Neuron (in vitro differentiated cells): ENCODE data around the gene C12orf76.
"Not testable (repeated sequence)": the region's sequence is repeated elsewhere in the genome, so short reads cannot be mapped to it uniquely, and the experiment has no call there.

ENCODE experiments used
- H2AFZ ChIP-seq: one replicate; pipeline ENCODE4 v1.6.1; 2013; ENCODE audit warnings: low read depth, mild to moderate bottlenecking, inconsistent platforms, low read length, moderate library complexity
- H3K27me3 ChIP-seq: one replicate; pipeline ENCODE4 v1.6.1; 2013; ENCODE audit warnings: low read length; ENCODE audit not compliant: insufficient read depth
- H3K36me3 ChIP-seq: one replicate; pipeline ENCODE4 v1.6.1; 2013; ENCODE audit warnings: low read length; ENCODE audit not compliant: insufficient read depth
- H3K4me1 ChIP-seq: one replicate; pipeline ENCODE4 v1.6.1; 2013; ENCODE audit warnings: low read length; ENCODE audit not compliant: insufficient read depth
- H3K4me3 ChIP-seq: 2 replicates; pipeline ENCODE4 v1.5.1; 2013; ENCODE audit warnings: mild to moderate bottlenecking, low read length, moderate library complexity
- H3K9me3 ChIP-seq: one replicate; pipeline ENCODE4 v1.6.1; 2013; ENCODE audit warnings: low read length

Gene C12orf76

DNA sequence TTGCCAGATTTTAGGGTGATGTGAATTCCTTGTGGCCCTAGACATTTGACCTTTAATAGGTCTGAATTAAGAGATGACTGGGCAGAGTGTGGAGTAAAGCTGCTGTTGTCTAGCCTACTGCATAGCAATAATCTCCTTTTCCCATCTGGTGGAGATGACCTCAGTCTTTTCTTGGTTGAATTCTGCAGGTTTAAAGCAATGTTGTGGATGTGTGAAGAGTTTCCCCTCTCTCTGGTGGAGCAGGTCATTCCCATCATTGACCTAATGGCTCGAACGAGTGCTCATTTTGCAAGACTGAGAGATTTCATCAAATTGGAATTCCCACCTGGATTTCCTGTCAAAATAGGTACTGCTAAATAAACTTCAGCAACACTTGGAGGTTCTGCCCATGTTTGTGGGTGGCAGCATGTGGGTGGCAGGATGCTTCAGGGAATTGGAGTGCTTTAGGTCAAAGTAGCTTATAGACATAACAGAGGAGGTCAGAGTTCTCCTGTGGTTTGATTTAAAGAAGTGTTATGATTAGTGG, 19.0 kb downstream of the C12orf76 start:
- Histone ChIP-seq H3K36me3 (peaks cover 58% of the 10 kb centered on the region), H3K27me3 (no peaks in the 10 kb centered on the region)

GRCh38 chr12:110028323-110028722, 20.0 kb downstream of the C12orf76 start:
- Histone ChIP-seq H3K9me3 (no peaks in the 10 kb centered on the region), H3K27me3 (no peaks in the 10 kb centered on the region), H3K4me3 (no peak overlapping the region), H3K36me3 (peaks cover 51% of the 10 kb centered on the region), H2AFZ (no peak overlapping the region), H3K4me1 (peaks cover 3% of the 10 kb centered on the region)

More for the DNA sequence above, 19.0 kb downstream of the C12orf76 start:
- Histone ChIP-seq H3K9me3 (no peaks in the 10 kb centered on the region), H3K4me3 (no peak overlapping the region), H2AFZ (no peak overlapping the region), H3K4me1 (no peaks in the 10 kb centered on the region)

- no peak overlapping the region for H2AFZ ChIP-seq
- H3K4me1 ChIP-seq, result peaks cover 5% of the 10 kb centered on the region
- H3K36me3 ChIP-seq, result peaks cover 61% of the 10 kb centered on the region
- no peaks in the 10 kb centered on the region for H3K9me3 ChIP-seq
- no peak overlapping the region for H3K4me3 ChIP-seq
- H3K27me3 ChIP-seq, result no peaks in the 10 kb centered on the region
Measured at GRCh38 chr12:110024051-110024450, 24.3 kb downstream of the C12orf76 start.

GRCh38 chr12:110023059-110023980, 25.0 kb downstream of the C12orf76 start:
- peaks cover 5% of the 10 kb centered on the region for H3K4me1 ChIP-seq
- no peaks in the 10 kb centered on the region for H3K9me3 ChIP-seq
- no peak overlapping the region for H3K4me3 ChIP-seq
- peaks cover 60% of the 10 kb centered on the region for H3K36me3 ChIP-seq
- no peak overlapping the region for H2AFZ ChIP-seq
- H3K27me3 ChIP-seq, result no peaks in the 10 kb centered on the region

DNA sequence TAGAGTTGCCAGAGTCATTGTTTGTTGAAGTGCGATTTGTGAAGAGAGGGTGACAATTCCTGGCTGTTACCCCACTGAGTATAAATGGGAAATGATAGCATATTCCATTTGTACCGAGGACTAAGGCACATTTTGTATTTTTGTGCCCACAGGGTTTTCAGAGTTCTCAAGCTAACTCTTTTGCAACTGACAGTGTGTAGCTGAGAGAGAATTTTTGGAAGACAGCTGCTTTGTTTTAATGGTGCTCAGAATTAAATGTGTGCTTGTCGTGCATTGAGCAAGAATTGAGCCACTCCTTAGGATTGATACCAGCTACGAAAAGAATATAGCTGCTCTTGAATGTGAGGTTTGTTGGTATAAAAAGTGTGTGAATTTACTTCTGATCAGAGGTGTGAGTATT, 27.4 kb downstream of the C12orf76 start:
- peaks cover 5% of the 10 kb centered on the region for H3K4me1 ChIP-seq
- H3K4me3 ChIP-seq, result no peak overlapping the region
- no peak overlapping the region for H2AFZ ChIP-seq
- H3K36me3 ChIP-seq, result peaks cover 69% of the 10 kb centered on the region
- H3K27me3 ChIP-seq, result no peaks in the 10 kb centered on the region
- H3K9me3 ChIP-seq, result no peaks in the 10 kb centered on the region

DNA sequence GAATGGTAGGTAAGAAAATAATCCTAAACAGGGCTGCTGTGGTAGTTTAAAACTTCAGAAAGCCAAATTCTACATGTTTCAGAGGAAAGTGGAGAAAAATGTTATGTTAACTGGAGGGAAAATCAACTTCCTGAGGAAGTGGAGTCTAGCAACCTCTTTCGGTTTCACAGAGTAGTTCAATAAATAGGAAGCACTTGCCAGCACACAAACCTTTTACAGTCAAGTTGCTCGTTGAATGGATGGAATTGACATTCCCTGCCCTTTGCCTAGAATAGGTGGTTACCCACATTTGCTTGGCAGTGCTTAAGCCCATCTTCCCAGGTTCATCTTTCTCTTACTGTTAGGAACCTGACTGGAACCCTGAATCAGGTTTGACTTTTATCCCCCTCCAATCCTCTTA, 33.2 kb downstream of the C12orf76 start:
- Histone ChIP-seq H3K36me3 (peaks cover 62% of the 10 kb centered on the region), H3K4me3 (no peak overlapping the region), H3K9me3 (no peaks in the 10 kb centered on the region), H2AFZ (no peak overlapping the region), H3K27me3 (no peaks in the 10 kb centered on the region), H3K4me1 (no peaks in the 10 kb centered on the region)

DNA sequence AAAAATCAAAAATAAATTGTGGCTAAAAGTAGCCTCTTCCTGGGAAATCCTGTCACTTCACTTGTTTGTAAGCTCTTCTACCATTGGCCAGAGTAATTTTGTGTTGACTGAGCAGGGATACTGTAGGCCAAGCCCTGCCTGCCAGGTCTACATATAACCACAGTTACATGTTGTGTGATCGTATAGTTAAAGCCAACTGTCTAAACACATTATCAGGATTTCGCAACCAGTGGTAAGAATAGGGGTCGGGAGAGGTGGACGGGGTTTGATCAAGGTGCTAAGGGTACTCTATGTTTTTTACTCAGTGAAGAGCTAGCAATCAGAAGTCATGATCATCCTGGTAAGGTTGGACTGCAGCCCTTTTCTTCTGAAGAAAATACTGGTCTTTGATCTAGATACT, 35.7 kb downstream of the C12orf76 start:
- Histone ChIP-seq H3K4me3 (no peak overlapping the region), H3K9me3 (no peaks in the 10 kb centered on the region), H2AFZ (no peak overlapping the region), H3K4me1 (no peaks in the 10 kb centered on the region), H3K27me3 (no peaks in the 10 kb centered on the region), H3K36me3 (peaks cover 41% of the 10 kb centered on the region)

DNA sequence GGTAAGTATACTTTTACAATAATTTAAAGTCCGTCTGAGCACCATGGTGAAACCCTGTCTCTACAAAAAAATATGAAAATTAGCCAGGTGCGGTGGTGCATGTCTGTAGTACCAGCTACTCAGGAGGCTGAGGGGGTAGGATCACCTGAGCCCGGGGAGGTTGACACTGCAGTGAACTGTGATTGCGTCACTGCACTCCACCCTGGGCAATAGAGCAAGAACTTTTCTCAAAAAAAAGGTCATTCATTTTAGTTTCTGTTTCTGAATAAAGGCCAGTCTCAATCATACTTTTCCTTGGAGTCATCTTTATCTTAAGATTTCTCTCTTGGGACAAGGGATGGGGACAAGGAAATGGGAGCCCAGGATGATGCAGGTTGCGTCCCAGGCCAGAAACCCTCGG, 36.2 kb downstream of the C12orf76 start:
- peaks cover 37% of the 10 kb centered on the region for H3K36me3 ChIP-seq
- no peaks in the 10 kb centered on the region for H3K27me3 ChIP-seq
- H2AFZ ChIP-seq, result no peak overlapping the region
- H3K4me1 ChIP-seq, result no peaks in the 10 kb centered on the region
- H3K4me3 ChIP-seq, result no peak overlapping the region
- H3K9me3 ChIP-seq, result no peaks in the 10 kb centered on the region

DNA sequence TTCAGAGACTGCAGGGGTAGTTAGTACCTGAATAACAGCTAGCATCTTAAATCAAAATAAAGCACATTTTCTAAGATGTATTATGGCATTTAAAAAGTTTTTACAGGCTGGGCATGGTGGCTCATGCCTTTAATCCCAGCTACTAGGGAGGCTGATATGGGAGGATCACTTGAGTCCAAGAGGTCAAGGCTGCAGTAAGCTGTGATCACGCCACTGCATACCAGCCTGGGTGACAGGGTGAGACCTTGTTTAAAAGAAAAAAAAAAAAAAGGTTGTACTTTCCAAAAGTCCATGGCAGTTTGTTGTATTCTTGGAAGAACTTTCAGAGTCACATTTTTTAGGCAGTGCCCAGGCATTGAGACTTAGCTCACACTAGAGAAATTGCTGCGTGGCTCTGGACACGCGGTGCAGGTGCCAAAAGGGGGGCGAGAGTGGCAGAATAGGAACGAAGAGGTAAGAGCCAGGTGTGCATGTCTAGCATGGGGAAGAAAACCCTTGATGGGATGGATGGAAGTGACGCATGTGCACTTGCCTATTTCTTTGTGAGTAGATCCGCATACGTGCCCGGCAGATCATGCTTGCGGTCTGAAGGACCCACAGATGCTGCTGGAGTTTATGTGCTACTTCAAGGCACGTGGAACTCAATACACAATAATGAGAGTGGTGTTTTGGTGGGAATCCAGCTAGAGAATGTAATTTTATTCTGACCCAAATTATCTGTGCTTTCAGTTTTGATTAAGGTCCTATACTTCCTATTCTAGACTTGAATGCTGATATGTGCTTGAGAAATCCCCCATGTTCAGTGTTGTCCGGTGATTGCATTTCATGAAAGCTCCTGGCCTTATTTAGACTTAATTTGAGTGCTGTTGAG, 37.2 kb downstream of the C12orf76 start:
- Histone ChIP-seq H3K36me3 (peaks cover 28% of the 10 kb centered on the region), H3K27me3 (no peaks in the 10 kb centered on the region), H3K4me3 (no peak overlapping the region), H3K4me1 (no peaks in the 10 kb centered on the region), H3K9me3 (no peaks in the 10 kb centered on the region), H2AFZ (no peak overlapping the region)

GRCh38 chr12:110008681-110009398, 39.5 kb downstream of the C12orf76 start:
- H3K36me3 ChIP-seq, result peaks cover 18% of the 10 kb centered on the region
- not testable (repeated sequence) for H3K9me3 ChIP-seq, H2AFZ ChIP-seq, H3K4me1 ChIP-seq, H3K27me3 ChIP-seq, H3K4me3 ChIP-seq

- no peaks in the 10 kb centered on the region for H3K27me3 ChIP-seq
- H3K36me3 ChIP-seq, result peaks cover 8% of the 10 kb centered on the region
- H2AFZ ChIP-seq, result no peak overlapping the region
- no peak overlapping the region for H3K4me3 ChIP-seq
- no peaks in the 10 kb centered on the region for H3K9me3 ChIP-seq
- H3K4me1 ChIP-seq, result no peaks in the 10 kb centered on the region
Measured at GRCh38 chr12:110007881-110008280, 40.4 kb downstream of the C12orf76 start.

DNA sequence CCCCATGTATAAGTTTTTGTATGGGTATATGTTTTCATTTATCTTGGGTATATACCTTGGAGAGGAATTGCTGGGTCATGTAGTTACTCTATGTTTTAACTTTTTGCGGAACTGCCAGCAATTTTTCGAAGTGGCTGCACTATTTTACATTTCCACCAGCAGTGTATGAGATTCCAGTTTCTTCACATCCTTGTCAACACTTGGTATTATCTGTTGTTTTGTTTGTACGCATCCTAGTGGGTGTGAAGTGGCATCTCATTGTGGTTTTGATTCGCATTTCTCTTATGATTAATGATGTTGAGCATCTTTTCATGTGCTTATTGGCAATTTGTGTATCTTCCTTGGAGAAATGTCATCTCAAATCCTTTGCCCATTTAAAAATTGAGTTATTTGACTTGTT, 42.2 kb downstream of the C12orf76 start:
- Histone ChIP-seq H2AFZ (no peak overlapping the region), H3K27me3 (no peaks in the 10 kb centered on the region), H3K36me3 (peaks cover 2% of the 10 kb centered on the region), H3K4me1 (no peaks in the 10 kb centered on the region), H3K9me3 (no peaks in the 10 kb centered on the region), H3K4me3 (no peak overlapping the region)
